ENCODE results near the gene NBL1. TPM values are rescaled to one million over a fixed set of nuclear protein-coding genes. Genes with fewer than 3 reads are reported as not detected.
A peak's percentile ranks its signal among the peaks of the same experiment; 100 is the strongest.

The NBL1 gene
- total RNA-seq, 1 experiment from 2014 or later: 36.9 TPM

DNA sequence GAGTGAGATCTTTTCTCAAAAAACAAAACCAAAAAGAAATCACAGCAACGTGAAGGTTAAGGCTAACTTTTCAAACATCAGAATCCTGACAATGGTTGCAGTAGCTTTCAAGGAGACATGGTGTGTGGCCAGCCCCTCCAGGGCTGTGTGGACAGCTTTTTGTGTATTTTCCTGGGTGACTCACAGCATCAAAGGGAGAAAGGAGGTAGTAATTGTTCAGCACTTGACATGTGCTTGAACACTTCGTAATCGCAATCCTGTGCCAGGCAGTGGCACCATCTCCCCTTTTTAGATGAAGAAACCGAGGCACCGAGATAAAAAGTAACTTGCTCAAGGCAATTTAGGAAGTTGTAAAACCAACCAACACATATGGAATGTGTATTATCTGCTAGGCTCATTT lies 10.3 kb downstream of the NBL1 start:
- Histone ChIP-seq H2AFZ (no peak overlapping the region), H3K4me3 (no peak overlapping the region), H3K4me1 (replicated peaks; ENCODE audit: insufficient read depth) (peaks cover 15% of the 10 kb centered on the region), H3K4me2 (peak overlapping the region; percentile 52), H4K20me1 (ENCODE audit: insufficient read depth) (peaks cover 4% of the 10 kb centered on the region), H3K27me3 (ENCODE audit: insufficient read depth, low read depth) (no peaks in the 10 kb centered on the region), H3F3A (ENCODE audit: insufficient read depth, low read depth) (peaks cover 20% of the 10 kb centered on the region), H3K36me3 (ENCODE audit: low read depth) (no peaks in the 10 kb centered on the region), H3K27ac (peak overlapping the region; percentile 58), H3K79me2 (ENCODE audit: low read depth) (no peaks in the 10 kb centered on the region), H3K9me2 (ENCODE audit: insufficient read depth) (no peaks in the 10 kb centered on the region), H3K9me3 (ENCODE audit: insufficient read depth, low read depth) (no peaks in the 10 kb centered on the region)
- no TSS peak for BruUV-seq (replicated peaks)
- POLR2A ChIA-PET (ENCODE audit: unreplicated experiment): no interaction called here
- CTCF ChIA-PET: interaction anchor here (0.6 to 1.1 kb wide), 3 partner anchors 15 to 264 kb away, joined by 3 to 4 read pairs (median 3); no protein-coding TSS in a partner anchor
- intact Hi-C loops (cut with micrococcal nuclease; ENCODE audit: unreplicated experiment): loop anchor here (5.0 kb wide), 2 partner anchors 312 to 402 kb away; partner anchors contain the start of genes EMC1 and MRTO4
- TF ChIP-seq, protein P1, sequence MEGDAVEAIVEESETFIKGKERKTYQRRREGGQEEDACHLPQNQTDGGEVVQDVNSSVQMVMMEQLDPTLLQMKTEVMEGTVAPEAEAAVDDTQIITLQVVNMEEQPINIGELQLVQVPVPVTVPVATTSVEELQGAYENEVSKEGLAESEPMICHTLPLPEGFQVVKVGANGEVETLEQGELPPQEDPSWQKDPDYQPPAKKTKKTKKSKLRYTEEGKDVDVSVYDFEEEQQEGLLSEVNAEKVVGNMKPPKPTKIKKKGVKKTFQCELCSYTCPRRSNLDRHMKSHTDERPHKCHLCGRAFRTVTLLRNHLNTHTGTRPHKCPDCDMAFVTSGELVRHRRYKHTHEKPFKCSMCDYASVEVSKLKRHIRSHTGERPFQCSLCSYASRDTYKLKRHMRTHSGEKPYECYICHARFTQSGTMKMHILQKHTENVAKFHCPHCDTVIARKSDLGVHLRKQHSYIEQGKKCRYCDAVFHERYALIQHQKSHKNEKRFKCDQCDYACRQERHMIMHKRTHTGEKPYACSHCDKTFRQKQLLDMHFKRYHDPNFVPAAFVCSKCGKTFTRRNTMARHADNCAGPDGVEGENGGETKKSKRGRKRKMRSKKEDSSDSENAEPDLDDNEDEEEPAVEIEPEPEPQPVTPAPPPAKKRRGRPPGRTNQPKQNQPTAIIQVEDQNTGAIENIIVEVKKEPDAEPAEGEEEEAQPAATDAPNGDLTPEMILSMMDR (conservative IDR thresholded peaks at IDR 0.05): no peak
- TF ChIP-seq EZH2 (IDR thresholded peaks at IDR 0.05; ENCODE audit: low read depth): no peak
- peak in 1 of 2 experiments; percentile 86 for DNase-seq

DNA sequence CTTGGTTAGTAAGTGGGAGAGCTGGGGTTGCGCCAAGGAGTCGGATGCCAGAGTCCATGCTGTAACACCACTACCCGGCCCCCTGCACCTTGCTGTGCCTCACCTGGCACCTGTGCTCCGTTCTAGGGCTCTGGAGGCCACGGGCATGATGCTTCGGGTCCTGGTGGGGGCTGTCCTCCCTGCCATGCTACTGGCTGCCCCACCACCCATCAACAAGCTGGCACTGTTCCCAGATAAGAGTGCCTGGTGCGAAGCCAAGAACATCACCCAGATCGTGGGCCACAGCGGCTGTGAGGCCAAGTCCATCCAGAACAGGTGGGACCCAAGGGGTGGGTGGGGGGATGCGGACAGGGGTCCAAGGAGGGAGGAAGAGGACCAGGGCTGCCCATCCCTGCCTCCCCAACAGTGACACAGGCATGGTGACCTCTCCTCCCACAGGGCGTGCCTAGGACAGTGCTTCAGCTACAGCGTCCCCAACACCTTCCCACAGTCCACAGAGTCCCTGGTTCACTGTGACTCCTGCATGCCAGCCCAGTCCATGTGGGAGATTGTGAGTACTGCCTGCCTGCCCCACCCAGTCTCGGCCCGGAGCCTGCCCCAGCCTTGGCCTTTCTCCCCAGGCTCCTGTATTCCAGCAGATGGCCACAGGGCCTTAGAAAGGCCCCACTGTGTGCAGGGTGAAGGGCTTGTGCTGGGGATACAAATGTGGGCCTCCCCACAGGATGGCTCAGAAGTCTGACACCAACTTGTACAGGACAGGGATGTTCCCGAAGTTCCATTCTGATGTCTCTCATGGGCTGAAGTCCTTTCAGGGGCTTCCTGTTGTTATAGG lies 11.0 kb downstream of the NBL1 start:
- TF ChIP-seq, protein P1 (conservative IDR thresholded peaks at IDR 0.05): no peak
- no peak for TF ChIP-seq EZH2 (IDR thresholded peaks at IDR 0.05; ENCODE audit: low read depth)
- H3K9me2 ChIP-seq (ENCODE audit: insufficient read depth): no peaks in the 10 kb centered on the region
- POLR2A ChIA-PET (ENCODE audit: unreplicated experiment): no interaction called here
- intact Hi-C loops (cut with micrococcal nuclease; ENCODE audit: unreplicated experiment): loop anchor here (5.0 kb wide), 2 partner anchors 313 to 403 kb away; partner anchors contain the start of genes EMC1 and MRTO4
- no peaks in the 10 kb centered on the region for H3K9me3 ChIP-seq (ENCODE audit: insufficient read depth, low read depth)
- H3K4me3 ChIP-seq: no peak overlapping the region
- peaks cover 20% of the 10 kb centered on the region for H3F3A ChIP-seq (ENCODE audit: insufficient read depth, low read depth)
- CTCF ChIA-PET: no interaction called here
- peaks cover 4% of the 10 kb centered on the region for H4K20me1 ChIP-seq (ENCODE audit: insufficient read depth)
- H2AFZ ChIP-seq: no peak overlapping the region
- no peaks in the 10 kb centered on the region for H3K27me3 ChIP-seq (ENCODE audit: insufficient read depth, low read depth)
- peak overlapping the region; percentile 52 for H3K4me2 ChIP-seq
- H3K27ac ChIP-seq: peak overlapping the region; percentile 58; the same call in 1 of the 2 replicates
- no TSS peak for BruUV-seq (replicated peaks)
- peaks cover 15% of the 10 kb centered on the region for H3K4me1 ChIP-seq (replicated peaks; ENCODE audit: insufficient read depth)
- H3K36me3 ChIP-seq (ENCODE audit: low read depth): no peaks in the 10 kb centered on the region
- DNase-seq: no peak
- no peaks in the 10 kb centered on the region for H3K79me2 ChIP-seq (ENCODE audit: low read depth)

DNA sequence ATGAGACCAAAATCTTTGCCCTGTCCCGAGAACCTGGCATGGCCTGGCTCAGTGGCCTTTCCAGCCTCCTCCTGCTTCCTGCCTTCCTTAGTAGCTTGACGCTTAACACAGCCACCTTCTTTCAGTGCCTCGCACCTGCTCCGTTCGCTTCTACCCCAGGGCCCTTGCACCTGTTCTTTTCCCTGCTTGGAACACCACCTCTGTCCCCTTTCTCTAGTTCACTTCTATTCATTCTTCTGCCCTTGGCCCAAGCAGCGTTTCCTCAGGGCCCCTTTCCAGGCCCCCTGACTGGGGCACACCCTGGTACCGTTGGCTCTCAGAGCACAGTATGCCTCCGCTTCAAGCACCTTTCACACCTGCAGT lies 11.6 kb downstream of the NBL1 start:
- Histone ChIP-seq H3F3A (ENCODE audit: insufficient read depth, low read depth) (peaks cover 20% of the 10 kb centered on the region), H3K27me3 (ENCODE audit: insufficient read depth, low read depth) (no peaks in the 10 kb centered on the region), H2AFZ (no peak overlapping the region), H3K9me3 (ENCODE audit: insufficient read depth, low read depth) (no peaks in the 10 kb centered on the region), H3K9me2 (ENCODE audit: insufficient read depth) (no peaks in the 10 kb centered on the region), H3K4me2 (no peak overlapping the region), H3K79me2 (ENCODE audit: low read depth) (no peaks in the 10 kb centered on the region), H3K27ac (no peak overlapping the region), H3K4me3 (no peak overlapping the region), H3K4me1 (replicated peaks; ENCODE audit: insufficient read depth) (peaks cover 15% of the 10 kb centered on the region), H3K36me3 (ENCODE audit: low read depth) (no peaks in the 10 kb centered on the region), H4K20me1 (ENCODE audit: insufficient read depth) (peaks cover 4% of the 10 kb centered on the region)
- DNase-seq: no peak
- no peak for TF ChIP-seq EZH2 (IDR thresholded peaks at IDR 0.05; ENCODE audit: low read depth)
- TF ChIP-seq, protein P1 (conservative IDR thresholded peaks at IDR 0.05): no peak
- POLR2A ChIA-PET (ENCODE audit: unreplicated experiment): no interaction called here
- intact Hi-C loops (cut with micrococcal nuclease; ENCODE audit: unreplicated experiment): no loop called here
- BruUV-seq (replicated peaks): no TSS peak
- CTCF ChIA-PET: no interaction called here

All from PC-9 (cell line).